NCI-H345 treated with DMSO at 0.1 percent for 48 hours (cell line): ENCODE results near the gene LETM1.

Source experiments
- DNase-seq: peaks from one replicate; lab custom pipeline; 2025; ENCODE audit not compliant: unreplicated experiment; lab: John Stamatoyannopoulos, UW

LETM1 gene

GRCh38 chr4:1783015-1783414, 72.9 kb downstream of the LETM1 start:
- DNase-seq = no peak

- no peak for DNase-seq
Observed at GRCh38 chr4:1780435-1780834, 75.5 kb downstream of the LETM1 start.

DNA sequence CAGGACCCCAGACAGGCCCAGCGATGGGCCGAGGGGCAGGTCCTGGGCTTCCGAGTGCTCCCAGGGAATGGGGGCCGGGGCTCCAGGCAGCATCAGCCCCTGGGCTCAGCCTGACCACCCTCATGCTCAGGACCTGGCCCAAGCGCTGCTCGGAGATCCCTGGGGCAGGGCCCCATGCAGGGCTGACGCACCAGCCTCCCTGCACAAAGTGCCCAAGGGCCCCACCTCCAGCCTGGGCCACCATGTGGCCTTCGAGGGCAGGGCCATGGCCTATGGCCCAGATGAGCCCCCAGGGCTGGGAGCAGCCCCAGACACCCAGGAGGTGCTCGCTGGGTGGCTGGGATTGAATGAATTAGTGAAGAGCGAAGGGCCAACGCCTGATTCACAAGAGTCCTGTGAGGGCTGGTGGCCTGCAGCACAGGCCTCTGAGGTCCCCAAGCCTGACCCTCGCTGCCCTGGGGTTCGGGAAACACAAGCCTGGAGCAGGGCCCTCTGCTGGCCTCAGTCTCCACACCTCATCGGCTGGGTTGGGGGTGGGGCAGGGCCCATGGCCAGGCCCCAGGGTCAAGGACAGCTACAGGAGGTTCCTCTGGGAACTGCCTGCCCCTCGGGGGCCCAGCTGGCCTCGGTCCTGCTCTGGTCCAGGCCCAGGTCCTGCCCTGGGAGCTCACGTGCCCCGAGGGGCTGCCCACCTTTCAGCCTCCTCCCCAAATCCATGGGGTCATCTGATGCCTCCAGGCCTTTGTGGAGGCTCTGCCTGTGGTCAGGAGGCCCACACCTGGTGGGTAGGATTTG, 76.2 kb downstream of the LETM1 start:
- DNase-seq = no peak

DNA sequence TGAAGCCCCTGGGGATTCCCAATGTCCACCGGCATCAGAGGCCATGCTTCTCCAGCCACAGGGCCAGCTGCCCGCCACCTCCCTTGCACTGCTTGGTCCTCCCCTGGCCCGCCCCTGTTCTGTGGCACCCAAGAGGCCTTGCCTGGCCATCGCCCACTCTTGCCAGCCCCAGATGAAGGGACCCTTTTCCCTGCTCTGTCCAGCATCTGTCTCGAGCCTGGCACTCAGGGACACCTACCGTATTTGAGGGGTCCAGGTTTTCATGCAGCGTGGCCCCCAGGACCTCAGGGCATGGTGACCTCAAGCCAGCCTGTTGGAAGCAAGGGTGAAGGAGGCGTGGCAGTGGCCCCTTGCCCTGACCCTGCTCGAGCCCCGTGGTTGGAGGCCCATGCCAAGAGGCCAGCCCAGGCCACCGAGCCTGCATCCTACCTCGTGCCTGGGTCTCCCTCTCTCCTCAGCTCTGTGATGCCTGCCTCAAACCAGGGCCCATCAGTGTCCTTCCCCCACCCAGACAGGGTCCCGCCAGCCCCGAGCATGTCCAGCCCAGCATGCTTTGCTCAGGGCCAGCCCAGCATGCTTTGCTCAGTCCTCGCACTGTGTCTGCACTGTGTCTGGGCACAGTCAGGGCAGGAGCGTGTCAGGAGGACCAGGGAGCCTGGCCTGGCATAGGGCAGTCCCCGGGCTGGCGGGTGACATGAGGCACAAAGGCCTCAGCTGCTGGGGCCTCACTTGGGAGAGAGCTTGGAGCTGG, 77.1 kb downstream of the LETM1 start:
- DNase-seq = no peak

DNA sequence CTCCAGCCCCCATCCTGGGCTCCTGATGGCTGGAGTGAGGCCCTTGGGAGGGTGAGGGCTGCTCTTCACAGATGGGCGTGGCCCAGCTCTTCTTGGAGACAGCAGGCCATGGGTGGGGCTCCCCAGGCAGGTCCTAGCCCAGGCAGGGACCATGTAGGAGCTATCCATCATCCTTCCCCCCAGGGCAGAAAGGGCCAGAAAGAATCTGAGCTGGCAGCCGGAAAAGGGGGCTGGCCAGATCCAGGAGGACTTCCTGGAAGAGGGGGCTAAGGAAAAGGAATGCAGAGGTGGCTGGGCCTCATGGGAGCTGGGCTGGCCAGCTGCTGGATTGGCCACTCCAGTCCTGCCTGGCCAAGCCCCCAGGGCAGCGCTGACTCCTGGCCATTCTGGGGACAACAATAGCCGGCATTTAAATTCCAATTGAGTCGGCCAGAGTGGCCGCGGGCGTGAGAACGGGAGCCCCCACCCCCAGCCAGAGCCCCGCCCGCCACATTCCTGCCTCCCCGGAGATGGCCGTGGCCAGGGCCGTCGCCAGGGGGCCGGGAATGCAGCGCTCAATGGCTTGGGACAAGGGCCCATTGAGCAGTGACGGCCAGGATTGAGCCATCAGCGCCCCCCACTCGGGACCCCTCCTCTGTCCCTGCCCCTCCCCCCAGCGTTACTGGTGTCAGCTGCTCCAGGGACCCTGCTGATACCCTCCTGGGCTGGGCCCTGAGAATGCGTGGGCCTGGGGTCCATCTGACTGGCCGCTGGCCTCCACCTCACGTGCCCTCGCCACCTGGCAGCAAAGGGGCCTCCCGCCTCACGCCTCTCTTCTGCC, 77.9 kb downstream of the LETM1 start:
- no peak for DNase-seq

- DNase-seq = no peak
Observed at GRCh38 chr4:1776521-1777161, 79.3 kb downstream of the LETM1 start.

GRCh38 chr4:1775731-1776500, 80.0 kb downstream of the LETM1 start:
- no peak for DNase-seq

DNA sequence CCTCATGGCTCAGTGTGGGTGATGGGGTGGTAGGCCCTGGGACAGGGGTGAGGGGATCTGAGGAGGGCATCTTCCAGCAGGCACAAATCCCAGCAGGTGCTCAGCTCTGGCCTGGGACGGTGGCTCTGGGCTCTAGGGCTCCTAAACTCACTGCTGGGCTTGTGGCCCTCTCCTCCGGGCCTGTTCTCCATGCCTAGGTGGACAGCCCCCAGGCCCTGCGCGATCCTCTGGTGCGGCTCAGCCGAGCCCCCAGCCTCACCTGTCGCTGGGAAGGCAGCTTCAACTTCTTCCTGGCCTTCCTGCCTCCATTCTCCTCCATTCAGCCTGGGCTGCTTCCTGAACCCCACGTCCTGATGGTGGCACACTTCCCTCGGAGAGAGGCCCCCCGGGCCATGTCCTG, 82.2 kb downstream of the LETM1 start:
- no peak for DNase-seq

DNA sequence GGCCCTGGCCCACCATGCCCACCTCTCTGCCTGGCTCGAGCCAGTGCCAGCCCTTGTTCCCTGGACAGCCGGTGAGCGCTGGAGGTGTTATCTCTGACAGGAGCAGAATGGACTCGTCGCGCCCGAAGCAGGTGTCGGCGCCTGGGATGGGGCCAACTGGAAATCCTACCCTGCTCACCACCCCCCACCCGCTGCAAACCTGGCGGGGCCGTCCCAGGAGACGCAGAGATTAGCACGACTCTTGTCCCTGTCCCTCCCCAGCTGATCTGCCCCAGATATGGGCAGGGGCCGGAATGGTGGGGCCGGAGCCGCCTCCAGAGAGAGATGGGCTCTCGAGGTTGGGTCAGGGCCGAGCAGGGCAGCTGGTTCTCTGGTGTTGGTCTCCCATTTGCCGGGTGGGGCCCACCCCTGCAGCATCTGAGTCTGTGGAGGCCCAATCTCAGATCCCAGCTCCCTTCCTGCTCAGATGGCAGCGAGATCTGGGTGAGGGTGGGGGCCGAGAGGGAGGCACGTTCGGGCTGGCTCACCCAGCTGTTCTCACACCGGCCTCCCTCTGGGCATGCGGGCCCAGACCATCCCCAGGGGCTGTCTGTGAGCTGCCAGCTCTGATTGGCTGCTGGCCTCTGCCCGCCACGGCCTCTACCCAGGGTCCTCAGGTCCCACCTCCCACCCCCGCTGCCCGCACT, 83.0 kb downstream of the LETM1 start:
- no peak for DNase-seq

DNA sequence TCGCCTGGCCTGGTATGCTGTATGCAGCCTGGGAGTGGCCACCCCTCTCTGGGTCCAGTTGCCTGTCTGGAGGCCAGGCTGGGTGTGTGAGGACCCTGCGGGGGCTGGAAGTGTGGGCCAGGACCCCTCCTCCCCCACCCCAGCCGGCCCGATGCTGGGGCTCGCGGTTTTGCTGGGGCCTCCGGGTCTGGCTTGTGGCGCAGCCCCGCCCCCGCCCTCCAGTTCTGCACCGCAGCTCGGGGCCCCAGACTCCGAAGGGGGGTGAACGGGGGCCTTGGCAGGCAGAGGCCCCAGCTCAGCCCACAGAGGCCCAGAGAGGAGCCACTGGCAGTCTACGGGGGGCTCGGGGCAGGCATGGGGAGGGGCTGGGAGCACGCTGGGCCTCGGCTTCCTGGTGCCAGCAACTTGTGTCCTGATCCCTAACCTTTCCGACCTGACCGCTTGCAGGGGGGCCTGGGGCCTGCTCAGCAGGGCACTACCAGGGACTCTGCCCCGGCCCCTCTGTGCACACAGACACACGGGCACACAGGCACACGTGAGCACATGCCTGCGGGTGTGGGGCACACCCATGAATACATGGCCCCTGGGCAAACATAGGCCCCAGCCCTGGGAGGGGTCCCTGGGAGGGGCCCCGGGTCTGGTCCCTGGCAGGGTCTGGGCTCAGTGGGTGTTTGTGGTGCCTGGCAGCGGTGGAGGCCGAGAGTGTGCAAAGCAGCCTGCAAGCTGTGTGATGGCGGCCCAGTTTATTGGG, 84.2 kb downstream of the LETM1 start:
- no peak for DNase-seq

- no peak for DNase-seq
Observed at GRCh38 chr4:1770791-1771231, 85.1 kb downstream of the LETM1 start.

GRCh38 chr4:1770245-1770644, 85.7 kb downstream of the LETM1 start:
- no peak for DNase-seq

GRCh38 chr4:1769692-1770091, 86.3 kb downstream of the LETM1 start:
- DNase-seq = no peak

DNA sequence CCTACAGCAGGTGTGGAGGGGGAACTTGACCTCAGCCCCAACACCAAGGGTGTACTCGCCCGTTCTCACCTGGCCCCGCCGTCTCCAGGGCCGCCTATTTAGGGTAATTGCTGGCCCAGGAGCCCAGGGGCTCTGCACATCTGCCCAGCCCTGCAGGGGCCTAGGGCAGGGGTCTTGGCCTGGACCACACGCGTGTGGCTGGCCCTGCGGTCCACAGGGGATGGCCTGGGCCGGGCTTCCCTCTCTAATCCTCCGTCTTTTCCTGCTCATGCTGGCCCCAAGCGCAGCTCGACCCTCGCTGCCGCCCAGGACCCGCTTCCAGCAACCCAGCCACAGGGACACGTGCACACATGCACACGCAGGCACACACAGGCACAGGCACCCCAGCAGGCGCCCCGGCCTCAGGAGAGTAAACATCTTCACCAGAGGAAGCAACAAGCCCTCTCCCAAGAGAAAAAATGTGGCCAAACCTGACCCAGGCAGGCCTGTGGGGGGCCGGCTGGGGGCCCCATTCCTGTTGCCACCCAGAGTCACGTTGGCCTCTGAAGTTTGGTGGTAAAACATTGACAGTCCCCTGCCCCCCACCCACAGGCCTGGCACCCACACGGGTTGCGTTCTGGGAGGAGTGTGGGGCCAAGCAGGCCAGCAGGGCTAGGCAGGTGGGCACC, 87.5 kb downstream of the LETM1 start:
- DNase-seq = no peak

- no peak for DNase-seq
Observed at GRCh38 chr4:1767770-1768366, 88.1 kb downstream of the LETM1 start.

DNA sequence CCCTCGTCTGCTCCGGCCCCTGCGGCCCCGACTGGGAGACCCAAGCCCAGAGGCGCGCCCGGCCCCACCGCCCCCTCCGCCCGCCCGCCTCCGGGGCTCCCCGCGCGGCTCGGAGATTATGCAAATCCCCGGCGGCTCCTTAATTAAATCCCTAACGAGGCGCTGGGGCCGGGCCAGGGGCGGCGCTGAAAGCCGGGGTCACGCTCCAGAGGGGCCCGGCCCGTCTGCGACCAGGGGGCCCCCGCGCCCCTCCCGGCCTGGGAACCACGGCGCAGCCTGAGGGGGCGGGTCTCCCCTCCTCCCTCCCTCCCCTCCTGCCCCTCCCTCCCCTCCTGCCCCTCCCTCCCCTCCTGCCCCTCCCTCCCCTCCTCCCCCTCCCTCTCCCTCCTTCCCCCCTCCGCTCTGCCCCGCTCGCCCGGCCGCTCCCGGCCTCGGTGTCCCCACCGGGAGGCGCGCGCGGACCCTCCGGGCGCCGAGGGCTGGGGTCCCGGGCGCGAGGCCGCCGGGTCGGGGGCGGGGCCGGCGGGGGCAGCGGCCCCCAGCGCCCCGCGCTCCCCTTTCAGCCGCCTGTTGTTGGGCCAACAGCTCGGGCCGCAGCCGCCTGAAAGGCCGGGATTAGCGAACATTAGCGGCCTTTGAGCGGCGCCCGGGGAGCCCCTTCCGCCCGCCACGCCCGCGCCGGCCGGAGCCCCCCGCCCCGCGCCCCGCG, 88.7 kb downstream of the LETM1 start:
- DNase-seq = no peak
